Cardiac muscle cell (in vitro differentiated cells and primary cell): Measurements from ENCODE around the gene NUDT21. TPM values are rescaled to one million over a fixed set of nuclear protein-coding genes. Genes with fewer than 3 reads are reported as not detected.

ENCODE experiments used
- DNase-seq, 2 donors: peaks; one replicate each; pipeline versions ENCODE4 v3.0.0 to v3.0.0-alpha.2; 2010 to 2017; ENCODE audit warnings: low read depth in 1 of 2, low spot score in 1 of 2
- H3K27ac ChIP-seq: fragments of 200-600 bp; sonication (generic); 2 replicates; pipeline ENCODE4 v1.5.1; 2016
- H3K27me3 ChIP-seq: fragments of 200-600 bp; sonication (generic); 2 replicates; pipeline ENCODE4 v1.6.0; 2016; ENCODE audit warnings: control low read depth
- H3K36me3 ChIP-seq: fragments of 200-600 bp; sonication (generic); 2 replicates; pipeline ENCODE4 v1.5.1; 2016; ENCODE audit warnings: control low read depth
- H3K4me1 ChIP-seq: fragments of 200-600 bp; sonication (generic); 2 replicates; pipeline ENCODE4 v1.8.1; 2017; ENCODE audit warnings: low read depth, mild to moderate bottlenecking, mixed run types
- H3K4me3 ChIP-seq: fragments of 200-600 bp; sonication (generic); 2 replicates; pipeline ENCODE4 v1.5.1; 2016; ENCODE audit warnings: mild to moderate bottlenecking
- H3K9me3 ChIP-seq: fragments of 200-600 bp; sonication (generic); 2 replicates; pipeline ENCODE4 v1.5.1; 2017; ENCODE audit warnings: low read depth, mild to moderate bottlenecking, control low read depth
- CTCF ChIP-seq: IDR thresholded peaks from 2 replicates; pipeline ENCODE4 v1.5.1; 2012; ENCODE audit warnings: low read depth, mild to moderate bottlenecking, low read length
- polyA plus RNA-seq: library from polyadenylated mRNA; unstranded; fragments of >200 nt; fragmentation: Nextera tagmentation; extraction: Ambion mirVana; gene quantifications from 2 replicates; pipeline ENCODE4 v1.2.1, GENCODE V29; 2016
- total RNA-seq: library from RNA; depleted of rRNA; stranded (reverse); fragments of >200 nt; gene quantifications from 2 replicates; pipeline ENCODE4 v1.2.3, GENCODE V29; 2016

The NUDT21 gene
- total and polyA plus RNA-seq, 2 experiments from 2014 or later = 47.4 to 79.9 TPM

DNA sequence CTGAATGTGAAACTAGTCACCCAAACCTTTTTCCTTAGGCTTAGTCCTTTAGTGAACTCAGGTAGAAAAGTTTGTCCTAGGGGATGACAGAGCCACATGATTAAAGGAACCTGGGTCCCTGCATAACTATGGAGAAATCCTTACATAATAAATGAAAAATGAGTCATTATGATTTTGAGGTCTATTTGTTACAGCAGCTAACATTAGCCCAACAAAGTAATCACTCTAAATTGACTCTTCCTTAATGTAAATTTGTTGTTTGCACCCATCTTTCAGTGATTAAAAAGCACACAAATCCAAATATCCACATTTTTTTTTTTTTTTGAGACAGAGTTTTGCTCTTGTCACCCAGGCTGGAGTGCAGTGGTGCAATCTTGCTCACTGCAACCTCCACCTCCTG lies 32.3 kb upstream of the NUDT21 start:
- H3K4me1 ChIP-seq = no peaks in the 10 kb centered on the region
- no peaks in the 10 kb centered on the region for H3K27me3 ChIP-seq
- H3K9me3 ChIP-seq = no peaks in the 10 kb centered on the region
- H3K4me3 ChIP-seq = no peak overlapping the region
- H3K36me3 ChIP-seq = peaks cover 13% of the 10 kb centered on the region
- DNase-seq = no peak
- H3K27ac ChIP-seq = no peak overlapping the region
- TF ChIP-seq CTCF = no peak

GRCh38 chr16:56482683-56483236 lies 31.6 kb upstream of the NUDT21 start:
- TF ChIP-seq CTCF = no peak
- no peaks in the 10 kb centered on the region for H3K27me3 ChIP-seq
- H3K9me3 ChIP-seq = no peaks in the 10 kb centered on the region
- no peaks in the 10 kb centered on the region for H3K4me1 ChIP-seq
- H3K27ac ChIP-seq = no peak overlapping the region
- H3K4me3 ChIP-seq = no peak overlapping the region
- H3K36me3 ChIP-seq = peaks cover 17% of the 10 kb centered on the region
- DNase-seq = no peak

DNA sequence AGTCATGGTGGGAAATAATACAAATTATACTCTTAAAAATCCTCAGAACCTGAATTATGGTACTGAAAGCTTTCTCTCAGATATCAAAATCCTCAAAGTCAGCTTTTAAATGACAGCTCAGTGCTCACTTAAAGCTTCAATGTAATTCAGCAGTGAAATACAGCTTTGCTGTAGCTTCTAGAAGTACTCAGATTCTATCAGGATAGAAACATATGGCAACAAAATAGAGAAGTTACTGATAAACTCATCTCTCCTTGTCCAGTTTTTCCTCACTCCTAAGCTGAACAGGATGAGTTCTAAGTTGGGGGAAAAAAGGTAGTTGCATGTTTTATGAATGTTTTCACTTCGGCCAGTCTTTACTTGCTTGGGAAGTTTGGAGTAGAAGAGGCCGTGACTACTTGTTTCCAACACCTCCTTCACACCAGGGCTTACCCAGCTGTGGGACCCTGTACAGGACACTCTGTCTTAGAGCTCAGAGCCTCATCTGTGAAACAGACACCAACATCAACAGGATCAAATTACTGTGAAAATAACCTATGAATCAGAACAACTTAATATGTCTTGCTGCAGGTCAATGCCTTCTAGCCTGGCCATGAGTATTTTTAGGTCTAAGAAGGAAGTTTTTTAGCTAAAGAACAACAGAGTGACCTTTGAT lies 30.5 kb upstream of the NUDT21 start:
- no peak for DNase-seq
- Histone ChIP-seq H3K4me1 (no peaks in the 10 kb centered on the region), H3K36me3 (peaks cover 17% of the 10 kb centered on the region), H3K27me3 (no peaks in the 10 kb centered on the region), H3K27ac (no peak overlapping the region), H3K9me3 (no peaks in the 10 kb centered on the region), H3K4me3 (no peak overlapping the region)
- TF ChIP-seq CTCF = no peak

- no peaks in the 10 kb centered on the region for H3K4me1 ChIP-seq
Observed at GRCh38 chr16:56480776-56481467, 29.8 kb upstream of the NUDT21 start.

GRCh38 chr16:56479469-56479868 lies 28.3 kb upstream of the NUDT21 start:
- no peak for TF ChIP-seq CTCF
- Histone ChIP-seq H3K9me3 (no peaks in the 10 kb centered on the region), H3K4me3 (no peak overlapping the region), H3K27ac (no peak overlapping the region), H3K27me3 (no peaks in the 10 kb centered on the region), H3K36me3 (peaks cover 26% of the 10 kb centered on the region), H3K4me1 (no peaks in the 10 kb centered on the region)
- no peak for DNase-seq

More at GRCh38 chr16:56480776-56481467, 29.8 kb upstream of the NUDT21 start:
- no peak for TF ChIP-seq CTCF
- no peak overlapping the region for H3K4me3 ChIP-seq
- peaks cover 20% of the 10 kb centered on the region for H3K36me3 ChIP-seq
- H3K27me3 ChIP-seq = no peaks in the 10 kb centered on the region
- DNase-seq = no peak
- no peaks in the 10 kb centered on the region for H3K9me3 ChIP-seq
- H3K27ac ChIP-seq = no peak overlapping the region
